Neural cell (in vitro differentiated cells): ENCODE data around the gene CAMSAP2. TPM values are rescaled to one million over a fixed set of nuclear protein-coding genes. Genes with fewer than 3 reads are reported as not detected.

ENCODE experiments used
- H2AFZ ChIP-seq: fragments of 200-600, 300-800 bp; sonication (generic), shearing (Covaris generic); 2 replicates; pipeline ENCODE4 v1.6.0; 2014; ENCODE audit warnings: low read depth, mild to moderate bottlenecking, antibody characterized with exemption, low read length, moderate library complexity
- H3F3A ChIP-seq: fragments of 200-600 bp; shearing (Covaris generic); 2 replicates; pipeline ENCODE4 v1.6.1; 2016; ENCODE audit warnings: mild to moderate bottlenecking, moderate library complexity, mixed read lengths, antibody characterized with exemption, low read length; ENCODE audit not compliant: insufficient read depth, poor library complexity, severe bottlenecking
- H3K27ac ChIP-seq: fragments of 200-600, 300-800 bp; sonication (generic), shearing (Covaris generic); 2 replicates; pipeline ENCODE4 v1.5.1; 2014; ENCODE audit warnings: mild to moderate bottlenecking, low read length, moderate library complexity
- H3K27me3 ChIP-seq: fragments of 300-800, 200-600 bp; sonication (generic), shearing (Covaris generic); 2 replicates; pipeline ENCODE4 v1.6.0; 2014; ENCODE audit warnings: mild to moderate bottlenecking, low read depth, low read length, moderate library complexity; ENCODE audit not compliant: insufficient read depth
- H3K36me3 ChIP-seq: fragments of 300-800, 200-600 bp; sonication (generic), shearing (Covaris generic); 2 replicates; pipeline ENCODE4 v1.5.1; 2014; ENCODE audit warnings: mild to moderate bottlenecking, antibody characterized with exemption, low read length, moderate library complexity; ENCODE audit not compliant: insufficient read depth
- H3K4me2 ChIP-seq: fragments of 300-800, 200-600 bp; sonication (generic), shearing (Covaris generic); 2 replicates; pipeline ENCODE4 v1.6.0; 2014; ENCODE audit warnings: mild to moderate bottlenecking, low read length
- H3K4me3 ChIP-seq: fragments of 300-800, 200-600 bp; sonication (generic), shearing (Covaris generic); 2 replicates; pipeline ENCODE4 v1.5.1; 2014; ENCODE audit warnings: mild to moderate bottlenecking, low read length, moderate library complexity
- H3K79me2 ChIP-seq: fragments of 200-600 bp; shearing (Covaris generic); replicated peaks from 2 replicates; pipeline ENCODE4 v1.6.0; 2014; ENCODE audit warnings: mild to moderate bottlenecking, low read length, moderate library complexity; ENCODE audit not compliant: insufficient read depth
- H3K9ac ChIP-seq: fragments of 300-800, 200-600 bp; sonication (generic), shearing (Covaris generic); 2 replicates; pipeline ENCODE4 v1.6.1; 2016; ENCODE audit warnings: mild to moderate bottlenecking, low read length, mixed read lengths
- H3K9me2 ChIP-seq: fragments of 200-600 bp; shearing (Covaris generic); 2 replicates; pipeline ENCODE4 v1.6.1; 2016; ENCODE audit warnings: mild to moderate bottlenecking, low read length, mixed read lengths; ENCODE audit not compliant: insufficient read depth
- H3K9me3 ChIP-seq: fragments of 200-600, 300-800 bp; sonication (generic), shearing (Covaris generic); 2 replicates; pipeline ENCODE4 v1.6.1; 2016; ENCODE audit warnings: mild to moderate bottlenecking, mixed run types, low read length, moderate library complexity, mixed read lengths
- H4K20me1 ChIP-seq: fragments of 200-600 bp; shearing (Covaris generic); 2 replicates; pipeline ENCODE4 v1.6.1; 2016; ENCODE audit warnings: mild to moderate bottlenecking, mixed run types; ENCODE audit not compliant: insufficient read depth
- CTCF ChIP-seq: fragments of 450-650 bp; IDR thresholded peaks from 2 replicates; pipeline ENCODE4 v1.5.1; 2014; ENCODE audit warnings: antibody characterized with exemption, mild to moderate bottlenecking, moderate library complexity; ENCODE audit not compliant: poor library complexity, severe bottlenecking
- EP300 ChIP-seq: fragments of 450-650 bp; conservative IDR thresholded peaks from 2 replicates; pipeline ENCODE4 v1.6.1; 2014; ENCODE audit warnings: antibody characterized with exemption, mild to moderate bottlenecking, moderate library complexity; ENCODE audit not compliant: poor library complexity, severe bottlenecking
- EZH2 ChIP-seq: fragments of 200-600, 300-800 bp; shearing (Covaris generic), sonication (generic); IDR thresholded peaks from 2 replicates; pipeline ENCODE4 v1.6.1; 2014; ENCODE audit warnings: antibody characterized with exemption, low read length, borderline replicate concordance, mild to moderate bottlenecking; ENCODE audit not compliant: insufficient read depth, poor library complexity, severe bottlenecking
- MXI1 ChIP-seq: fragments of 450-650 bp; conservative IDR thresholded peaks from 2 replicates; pipeline ENCODE4 v1.6.1; 2014; ENCODE audit warnings: antibody characterized with exemption, mild to moderate bottlenecking; ENCODE audit not compliant: poor library complexity, severe bottlenecking
- POLR2AphosphoS5 ChIP-seq: IDR thresholded peaks from 2 replicates; pipeline ENCODE4 v1.6.1; 2012
- RAD21 ChIP-seq: fragments of 450-650 bp; conservative IDR thresholded peaks from 2 replicates; pipeline ENCODE4 v1.6.1; 2014; ENCODE audit warnings: antibody characterized with exemption, mild to moderate bottlenecking, moderate library complexity
- SMC3 ChIP-seq: fragments of 450-650 bp; conservative IDR thresholded peaks from 2 replicates; pipeline ENCODE4 v1.6.1; 2014; ENCODE audit warnings: antibody characterized with exemption, mild to moderate bottlenecking, moderate library complexity; ENCODE audit not compliant: poor library complexity
- TAF1 ChIP-seq: IDR thresholded peaks from 2 replicates; pipeline ENCODE4 v1.6.1; 2012; ENCODE audit warnings: low read depth
- polyA plus RNA-seq: library from polyadenylated mRNA; depleted of rRNA; stranded (reverse); fragments of >200 nt; gene quantifications from 2 replicates; pipeline ENCODE4 v1.2.3, GENCODE V29; 2014
- TF ChIP-seq, protein P1 (sequence below): IDR thresholded peaks from 2 replicates; pipeline ENCODE4 v1.6.1; 2012; ENCODE audit warnings: borderline replicate concordance

Gene CAMSAP2
- polyA plus RNA-seq, 1 donor from 2014 or later, result 52.7 TPM

DNA sequence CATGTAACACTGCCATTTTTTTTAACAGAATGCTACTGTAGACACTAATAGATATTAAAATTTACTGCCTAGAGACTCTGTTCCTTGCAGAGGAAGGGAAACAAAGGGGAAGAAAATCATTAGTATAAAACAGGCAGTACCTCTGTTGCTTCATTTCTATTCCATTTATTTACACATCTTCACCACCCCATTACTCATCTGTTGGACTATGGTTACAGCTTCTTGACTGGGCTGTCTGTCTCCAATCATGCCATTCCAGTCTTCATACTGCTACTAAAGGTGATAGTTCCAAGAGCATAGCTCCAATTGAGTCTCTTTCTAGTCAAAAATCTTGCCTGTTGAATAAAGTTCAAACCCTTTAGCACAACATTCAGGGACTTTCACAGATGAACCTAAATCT, 111.9 kb downstream of the CAMSAP2 start:
- Histone ChIP-seq H3F3A (no peaks in the 10 kb centered on the region), H3K9me2 (no peaks in the 10 kb centered on the region), H3K4me2 (no peak overlapping the region), H3K9ac (no peak overlapping the region), H3K4me3 (no peak overlapping the region), H3K79me2 (no peaks in the 10 kb centered on the region), H3K27me3 (no peaks in the 10 kb centered on the region), H3K27ac (no peak overlapping the region), H2AFZ (no peak overlapping the region), H4K20me1 (no peaks in the 10 kb centered on the region), H3K9me3 (no peaks in the 10 kb centered on the region), H3K36me3 (peaks cover 13% of the 10 kb centered on the region)
- TF ChIP-seq RAD21 (no peak), SMC3 (no peak), CTCF (no peak)
- TF ChIP-seq, protein P1, sequence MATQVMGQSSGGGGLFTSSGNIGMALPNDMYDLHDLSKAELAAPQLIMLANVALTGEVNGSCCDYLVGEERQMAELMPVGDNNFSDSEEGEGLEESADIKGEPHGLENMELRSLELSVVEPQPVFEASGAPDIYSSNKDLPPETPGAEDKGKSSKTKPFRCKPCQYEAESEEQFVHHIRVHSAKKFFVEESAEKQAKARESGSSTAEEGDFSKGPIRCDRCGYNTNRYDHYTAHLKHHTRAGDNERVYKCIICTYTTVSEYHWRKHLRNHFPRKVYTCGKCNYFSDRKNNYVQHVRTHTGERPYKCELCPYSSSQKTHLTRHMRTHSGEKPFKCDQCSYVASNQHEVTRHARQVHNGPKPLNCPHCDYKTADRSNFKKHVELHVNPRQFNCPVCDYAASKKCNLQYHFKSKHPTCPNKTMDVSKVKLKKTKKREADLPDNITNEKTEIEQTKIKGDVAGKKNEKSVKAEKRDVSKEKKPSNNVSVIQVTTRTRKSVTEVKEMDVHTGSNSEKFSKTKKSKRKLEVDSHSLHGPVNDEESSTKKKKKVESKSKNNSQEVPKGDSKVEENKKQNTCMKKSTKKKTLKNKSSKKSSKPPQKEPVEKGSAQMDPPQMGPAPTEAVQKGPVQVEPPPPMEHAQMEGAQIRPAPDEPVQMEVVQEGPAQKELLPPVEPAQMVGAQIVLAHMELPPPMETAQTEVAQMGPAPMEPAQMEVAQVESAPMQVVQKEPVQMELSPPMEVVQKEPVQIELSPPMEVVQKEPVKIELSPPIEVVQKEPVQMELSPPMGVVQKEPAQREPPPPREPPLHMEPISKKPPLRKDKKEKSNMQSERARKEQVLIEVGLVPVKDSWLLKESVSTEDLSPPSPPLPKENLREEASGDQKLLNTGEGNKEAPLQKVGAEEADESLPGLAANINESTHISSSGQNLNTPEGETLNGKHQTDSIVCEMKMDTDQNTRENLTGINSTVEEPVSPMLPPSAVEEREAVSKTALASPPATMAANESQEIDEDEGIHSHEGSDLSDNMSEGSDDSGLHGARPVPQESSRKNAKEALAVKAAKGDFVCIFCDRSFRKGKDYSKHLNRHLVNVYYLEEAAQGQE, result no peak

DNA sequence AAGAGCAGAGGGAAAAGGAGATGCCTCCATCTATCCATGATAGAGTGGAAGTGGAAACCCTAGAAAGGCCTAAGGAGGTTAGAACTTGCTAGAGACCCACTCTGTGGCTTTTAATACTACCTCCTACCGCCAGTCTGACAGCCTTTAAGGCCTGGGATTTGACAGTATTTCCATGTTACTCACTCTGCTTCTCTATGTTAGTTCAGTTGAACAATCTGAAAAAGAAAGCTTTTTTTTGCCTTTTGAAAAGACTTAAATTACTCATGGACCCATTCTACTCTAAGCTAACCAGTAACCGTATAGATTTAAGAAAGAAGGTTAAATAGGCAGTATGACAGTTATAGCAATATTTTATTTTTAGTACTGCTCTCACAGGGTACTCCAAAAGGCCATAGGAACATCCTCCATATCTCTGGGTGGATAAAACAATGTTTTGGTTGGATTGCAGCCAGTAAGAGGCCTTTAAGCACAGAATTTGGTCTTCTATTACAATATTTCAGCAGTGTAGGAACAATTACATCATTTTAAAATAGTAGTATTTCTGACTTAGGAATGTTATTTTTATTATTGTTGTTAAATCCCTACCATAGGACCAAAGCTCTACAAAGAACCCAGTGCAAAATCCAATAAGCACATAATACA, 118.1 kb downstream of the CAMSAP2 start:
- no peaks in the 10 kb centered on the region for H3K79me2 ChIP-seq
- H3K36me3 ChIP-seq, result peaks cover 16% of the 10 kb centered on the region
- no peaks in the 10 kb centered on the region for H3F3A ChIP-seq
- H3K4me3 ChIP-seq, result no peak overlapping the region
- no peak overlapping the region for H2AFZ ChIP-seq
- no peaks in the 10 kb centered on the region for H4K20me1 ChIP-seq
- TF ChIP-seq POLR2AphosphoS5 (no peak), RAD21 (no peak), EP300 (no peak)
- no peaks in the 10 kb centered on the region for H3K27me3 ChIP-seq
- no peaks in the 10 kb centered on the region for H3K9me2 ChIP-seq
- no peak overlapping the region for H3K27ac ChIP-seq
- no peak overlapping the region for H3K9ac ChIP-seq
- H3K4me2 ChIP-seq, result no peak overlapping the region
- H3K9me3 ChIP-seq, result no peaks in the 10 kb centered on the region

DNA sequence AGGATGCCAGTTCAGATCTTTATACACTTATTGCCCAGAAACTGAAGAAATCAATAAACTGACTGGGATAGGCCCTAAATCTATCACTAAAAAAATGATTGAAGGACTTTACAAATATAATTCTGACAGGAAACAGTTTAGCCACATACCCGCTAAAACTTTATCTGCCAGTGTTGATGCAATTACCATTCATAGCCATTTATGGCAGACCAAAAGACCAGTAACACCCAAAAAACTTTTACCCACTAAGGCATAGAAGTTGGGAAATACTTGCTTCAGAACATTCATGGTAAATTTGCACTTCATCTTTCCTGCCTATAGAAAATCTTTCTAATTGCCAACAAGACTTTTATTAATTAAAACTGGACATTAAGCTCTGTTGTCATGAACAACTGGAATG, 119.1 kb downstream of the CAMSAP2 start:
- Histone ChIP-seq H3F3A (no peaks in the 10 kb centered on the region), H3K9ac (no peak overlapping the region), H4K20me1 (no peaks in the 10 kb centered on the region), H3K27me3 (no peaks in the 10 kb centered on the region), H3K27ac (no peak overlapping the region), H2AFZ (no peak overlapping the region), H3K9me3 (no peaks in the 10 kb centered on the region), H3K4me2 (no peak overlapping the region), H3K79me2 (no peaks in the 10 kb centered on the region), H3K36me3 (peaks cover 16% of the 10 kb centered on the region), H3K9me2 (no peaks in the 10 kb centered on the region), H3K4me3 (no peak overlapping the region)
- no peak for TF ChIP-seq EZH2
- TF ChIP-seq TAF1, result no peak
- TF ChIP-seq MXI1, result no peak
